T-helper 2 cell treated with Interferon-gamma antibody and Interleukin-4, amounts not matched to agents 5 μg/mL and 100 μg/mL, for 36 hours (primary cell): ENCODE results near the gene ZNF763.
"Not testable (repeated sequence)": the region's sequence is repeated elsewhere in the genome, so short reads cannot be mapped to it uniquely, and the experiment has no call there.

ENCODE experiments used
- DNase-seq: peaks from one replicate; pipeline ENCODE4 v3.0.0; 2021; ENCODE audit warnings: low spot score
- H3K27ac Mint-ChIP-seq: one replicate; pipeline ENCODE4 v1.8.0; 2021; ENCODE audit warnings: mild to moderate bottlenecking, mixed read lengths
- H3K27me3 Mint-ChIP-seq: one replicate; pipeline ENCODE4 v1.8.0; 2021; ENCODE audit warnings: low read depth, mixed read lengths
- H3K36me3 Mint-ChIP-seq: one replicate; pipeline ENCODE4 v1.8.0; 2021; ENCODE audit warnings: low read depth, mixed read lengths
- H3K4me1 Mint-ChIP-seq: one replicate; pipeline ENCODE4 v1.8.0; 2021; ENCODE audit warnings: low read depth, mixed read lengths
- H3K4me3 Mint-ChIP-seq: one replicate; pipeline ENCODE4 v1.8.0; 2022; ENCODE audit warnings: mild to moderate bottlenecking, moderate library complexity, mixed read lengths
- H3K9me3 Mint-ChIP-seq: one replicate; pipeline ENCODE4 v1.8.0; 2021; ENCODE audit warnings: mixed read lengths

Gene ZNF763

GRCh38 chr19:11964858-11965645, at the start of gene ZNF763:
Gene ZNF763 (plus strand): TSS chr19:11965040. CDS start chr19:11965209, 169 bp downstream.
- Mint-ChIP-seq H3K4me1 (peaks cover 19% of the 10 kb centered on the region), H3K27ac (peak within 1 kb of the TSS; percentile 87)
- DNase-seq = peak; percentile 82

GRCh38 chr19:11921852-11922495, 42.9 kb upstream of the ZNF763 start:
- peaks cover 14% of the 10 kb centered on the region for H3K9me3 Mint-ChIP-seq
- peaks cover 24% of the 10 kb centered on the region for H3K4me1 Mint-ChIP-seq
- peaks cover 13% of the 10 kb centered on the region for H3K36me3 Mint-ChIP-seq
- no peak overlapping the region for H3K27ac Mint-ChIP-seq
- DNase-seq = no peak
- H3K27me3 Mint-ChIP-seq = peaks cover 2% of the 10 kb centered on the region
- no peak overlapping the region for H3K4me3 Mint-ChIP-seq

More at GRCh38 chr19:11964858-11965645, at the start of gene ZNF763:
- Mint-ChIP-seq H3K36me3 (peaks cover 9% of the 10 kb centered on the region), H3K27me3 (no peaks in the 10 kb centered on the region), H3K4me3 (peak within 1 kb of the TSS; percentile 91), H3K9me3 (peaks cover 17% of the 10 kb centered on the region)

DNA sequence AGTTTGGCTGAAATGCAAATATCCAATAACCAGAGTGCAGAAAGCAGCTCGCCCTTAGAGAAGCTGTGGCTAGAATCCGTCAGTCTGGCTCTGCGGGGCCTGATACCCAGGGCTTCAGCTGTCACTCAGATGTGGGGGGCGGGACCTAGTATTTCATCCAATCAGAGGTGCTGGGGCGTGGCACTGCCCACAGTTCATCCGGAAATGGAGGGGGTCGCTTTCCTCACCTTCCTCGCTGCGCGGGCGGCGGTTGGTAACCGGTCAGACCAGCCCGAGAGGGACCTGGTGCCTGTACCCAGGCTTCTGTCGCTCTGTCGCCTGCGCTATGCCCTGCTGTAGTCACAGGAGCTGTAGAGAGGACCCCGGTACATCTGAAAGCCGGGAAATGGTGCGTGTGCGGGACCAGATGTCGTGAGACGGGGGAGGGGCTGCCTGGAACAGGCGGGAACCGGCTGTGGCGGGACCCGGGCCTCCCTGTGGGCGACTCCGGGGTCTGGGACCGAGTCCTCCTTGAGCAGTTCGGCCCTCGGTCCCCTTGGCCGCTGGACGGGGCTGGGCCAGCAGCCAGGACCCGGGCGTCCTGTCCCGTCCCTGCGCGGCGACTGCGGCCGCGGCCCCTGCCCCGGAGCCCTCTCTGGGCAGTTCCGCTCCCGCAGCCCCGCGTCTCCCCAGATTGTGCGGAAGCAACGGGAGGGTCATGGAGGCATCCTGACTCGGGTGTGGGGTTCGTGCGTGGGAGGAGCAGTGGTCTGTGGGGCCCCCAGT, 39.8 kb upstream of the ZNF763 start, which contains the start of gene ZNF700:
TSS of gene ZNF700 (plus strand) at position 222 of the 765 bp plus-strand sequence. CDS start at position 326, 104 bp downstream.
- H3K36me3 Mint-ChIP-seq = peaks cover 39% of the 10 kb centered on the region
- peaks cover 24% of the 10 kb centered on the region for H3K4me1 Mint-ChIP-seq
- H3K4me3 Mint-ChIP-seq = peak within 1 kb of the TSS; percentile 90

DNA sequence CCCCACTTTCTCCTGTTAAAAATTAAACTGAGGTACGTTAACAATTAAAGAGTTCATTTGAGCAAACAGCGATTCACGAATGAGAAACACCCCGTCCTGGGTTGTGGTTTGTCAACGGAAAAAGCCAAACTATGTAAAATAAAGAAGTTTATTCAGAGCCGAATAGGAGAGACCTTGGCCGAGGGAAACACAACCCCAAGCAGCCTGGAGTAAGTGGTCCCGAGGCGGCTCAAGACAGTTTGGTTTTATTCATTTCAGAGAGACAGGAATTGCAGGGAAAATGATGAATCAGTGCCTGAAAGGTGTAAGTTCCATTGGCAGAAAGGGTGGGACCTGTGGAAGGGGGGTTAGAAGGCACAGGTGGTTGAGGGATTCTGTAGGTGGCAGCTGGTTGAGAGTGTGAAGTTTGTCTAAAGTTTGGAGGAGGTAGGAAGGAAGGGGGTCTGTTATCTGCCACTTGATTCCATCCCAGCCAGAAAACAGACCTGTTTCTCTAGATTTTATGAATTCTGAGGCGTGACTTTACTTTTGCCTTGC, 39.1 kb upstream of the ZNF763 start:
- Mint-ChIP-seq H3K9me3 (peaks cover 30% of the 10 kb centered on the region), H3K27ac (peak overlapping the region; percentile 82), H3K4me1 (peaks cover 24% of the 10 kb centered on the region), H3K36me3 (peaks cover 46% of the 10 kb centered on the region), H3K4me3 (peak overlapping the region; percentile 87)
- H3K27me3 Mint-ChIP-seq = not testable (repeated sequence)
- DNase-seq = peak; percentile 7

More for the DNA sequence above, 39.8 kb upstream of the ZNF763 start, which contains the start of gene ZNF700:
- Mint-ChIP-seq H3K27me3 (peaks cover 2% of the 10 kb centered on the region), H3K27ac (peak within 1 kb of the TSS; percentile 95), H3K9me3 (peaks cover 24% of the 10 kb centered on the region)
- DNase-seq = peak; percentile 92

GRCh38 chr19:11927227-11927626, 37.6 kb upstream of the ZNF763 start:
- Mint-ChIP-seq H3K36me3 (peaks cover 59% of the 10 kb centered on the region), H3K27ac (no peak overlapping the region), H3K27me3 (peaks cover 2% of the 10 kb centered on the region), H3K9me3 (peaks cover 41% of the 10 kb centered on the region), H3K4me3 (no peak overlapping the region), H3K4me1 (peaks cover 28% of the 10 kb centered on the region)
- DNase-seq = no peak

DNA sequence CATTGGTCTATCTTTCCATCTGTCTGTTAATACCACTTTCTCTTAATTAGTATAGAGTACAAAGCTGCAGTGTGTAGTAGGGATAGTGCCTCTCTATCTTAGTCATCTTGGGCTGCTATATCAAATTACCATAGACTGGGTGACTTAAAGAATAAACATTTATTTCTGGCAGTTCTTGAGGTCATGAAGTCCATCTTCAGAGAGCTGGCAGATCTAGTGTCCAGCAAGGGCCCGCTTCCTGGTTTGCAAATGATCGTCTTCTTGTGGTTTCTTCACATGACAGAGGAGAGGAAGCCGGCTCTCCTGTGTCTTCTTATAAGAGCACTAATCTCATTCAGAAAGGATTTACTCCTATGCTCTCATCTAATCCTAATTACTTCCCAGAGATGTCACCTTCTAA, 33.8 kb upstream of the ZNF763 start:
- Mint-ChIP-seq H3K9me3 (peaks cover 63% of the 10 kb centered on the region), H3K27ac (no peak overlapping the region), H3K4me3 (no peak overlapping the region)

GRCh38 chr19:11931513-11931912, 33.3 kb upstream of the ZNF763 start:
- peaks cover 85% of the 10 kb centered on the region for H3K36me3 Mint-ChIP-seq
- DNase-seq = no peak
- H3K4me1 Mint-ChIP-seq = peaks cover 7% of the 10 kb centered on the region
- H3K4me3 Mint-ChIP-seq = no peak overlapping the region
- H3K27ac Mint-ChIP-seq = no peak overlapping the region
- H3K27me3 Mint-ChIP-seq = no peaks in the 10 kb centered on the region
- peaks cover 62% of the 10 kb centered on the region for H3K9me3 Mint-ChIP-seq

More for the DNA sequence above, 33.8 kb upstream of the ZNF763 start:
- H3K4me1 Mint-ChIP-seq = peaks cover 9% of the 10 kb centered on the region
- no peak for DNase-seq
- H3K27me3 Mint-ChIP-seq = no peaks in the 10 kb centered on the region
- peaks cover 83% of the 10 kb centered on the region for H3K36me3 Mint-ChIP-seq

- peaks cover 86% of the 10 kb centered on the region for H3K36me3 Mint-ChIP-seq
- peaks cover 57% of the 10 kb centered on the region for H3K9me3 Mint-ChIP-seq
- not testable (repeated sequence) for DNase-seq, H3K27ac Mint-ChIP-seq, H3K4me1 Mint-ChIP-seq, H3K4me3 Mint-ChIP-seq, H3K27me3 Mint-ChIP-seq
Observed at GRCh38 chr19:11935829-11936228, 29.0 kb upstream of the ZNF763 start.

GRCh38 chr19:11938383-11938782, 26.5 kb upstream of the ZNF763 start:
- H3K4me3 Mint-ChIP-seq = not testable (repeated sequence)
- peaks cover 84% of the 10 kb centered on the region for H3K36me3 Mint-ChIP-seq

DNA sequence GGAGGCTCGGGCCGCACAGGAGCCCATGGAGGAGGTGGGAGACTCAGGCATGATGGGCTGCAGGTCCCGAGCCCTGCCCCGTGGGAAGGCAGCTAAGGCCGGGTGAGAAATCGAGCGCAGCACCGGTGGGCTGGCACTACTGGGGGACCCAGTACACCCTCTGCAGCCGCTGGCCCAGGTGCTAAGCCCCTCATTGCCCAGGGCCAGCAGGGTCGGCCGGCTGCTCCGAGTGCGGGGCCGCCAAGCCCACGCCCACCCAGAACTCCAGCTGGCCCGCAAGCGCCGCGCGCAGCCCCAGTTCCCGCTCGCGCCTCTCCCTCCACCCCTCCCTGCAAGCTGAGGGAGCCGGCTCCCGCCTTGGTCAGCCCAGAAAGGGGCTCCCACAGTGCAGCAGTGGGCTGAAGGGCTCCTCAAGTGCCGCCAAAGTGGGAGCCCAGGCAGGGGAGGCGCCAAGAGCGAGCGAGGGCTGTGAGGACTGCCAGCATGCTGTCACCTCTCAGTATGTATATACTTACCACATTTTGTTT, 23.4 kb upstream of the ZNF763 start:
- H3K27me3 Mint-ChIP-seq, H3K4me1 Mint-ChIP-seq, DNase-seq, H3K27ac Mint-ChIP-seq, H3K4me3 Mint-ChIP-seq: not testable (repeated sequence)
- Mint-ChIP-seq H3K9me3 (peaks cover 72% of the 10 kb centered on the region), H3K36me3 (peaks cover 90% of the 10 kb centered on the region)

More at GRCh38 chr19:11938383-11938782, 26.5 kb upstream of the ZNF763 start:
- not testable (repeated sequence) for H3K27ac Mint-ChIP-seq, H3K27me3 Mint-ChIP-seq, DNase-seq, H3K4me1 Mint-ChIP-seq
- H3K9me3 Mint-ChIP-seq = peaks cover 57% of the 10 kb centered on the region

GRCh38 chr19:11942008-11942842, 22.6 kb upstream of the ZNF763 start:
- Mint-ChIP-seq H3K36me3 (peaks cover 90% of the 10 kb centered on the region), H3K27me3 (no peaks in the 10 kb centered on the region), H3K4me3 (no peak overlapping the region), H3K4me1 (no peaks in the 10 kb centered on the region), H3K27ac (no peak overlapping the region), H3K9me3 (peaks cover 74% of the 10 kb centered on the region)
- no peak for DNase-seq

DNA sequence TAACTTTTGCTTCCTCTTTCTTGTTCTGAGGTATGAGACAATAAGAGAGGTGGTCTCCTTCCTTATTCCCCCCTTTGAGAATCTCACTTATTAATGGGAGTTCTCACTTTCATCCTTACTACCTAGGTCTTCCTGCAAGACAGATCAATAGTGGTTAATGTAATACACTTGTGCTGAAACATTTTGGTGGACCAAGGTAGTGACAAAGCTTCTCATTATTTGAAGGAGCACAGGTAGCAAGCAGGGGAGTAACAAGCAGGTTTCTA, 22.1 kb upstream of the ZNF763 start:
- Mint-ChIP-seq H3K4me3 (no peak overlapping the region), H3K4me1 (no peaks in the 10 kb centered on the region), H3K27me3 (no peaks in the 10 kb centered on the region), H3K36me3 (peaks cover 92% of the 10 kb centered on the region), H3K9me3 (peaks cover 74% of the 10 kb centered on the region), H3K27ac (no peak overlapping the region)
- DNase-seq = no peak

GRCh38 chr19:11944656-11945055, 20.2 kb upstream of the ZNF763 start:
- H3K27me3 Mint-ChIP-seq = no peaks in the 10 kb centered on the region
- H3K36me3 Mint-ChIP-seq = peaks cover 95% of the 10 kb centered on the region
- H3K4me1 Mint-ChIP-seq = no peaks in the 10 kb centered on the region
- no peak overlapping the region for H3K27ac Mint-ChIP-seq
- H3K9me3 Mint-ChIP-seq = peaks cover 87% of the 10 kb centered on the region
- no peak for DNase-seq
- H3K4me3 Mint-ChIP-seq = no peak overlapping the region
